GM23248 (cell line): ENCODE results near the gene TBC1D25.

Source experiments
- EZH2 ChIP-seq: fragments of 200-600 bp; sonication (generic); IDR thresholded peaks from 2 replicates; pipeline ENCODE4 v1.6.1; 2018; ENCODE audit warnings: antibody characterized with exemption, mild to moderate bottlenecking; ENCODE audit not compliant: insufficient read depth, poor library complexity, severe bottlenecking
- EZH2phosphoT487 ChIP-seq: fragments of 200-600 bp; sonication (generic); IDR thresholded peaks from 2 replicates; pipeline ENCODE4 v1.6.1; 2018; ENCODE audit warnings: antibody characterized with exemption, moderate library complexity, mild to moderate bottlenecking, low read depth; ENCODE audit not compliant: insufficient read depth

DNA sequence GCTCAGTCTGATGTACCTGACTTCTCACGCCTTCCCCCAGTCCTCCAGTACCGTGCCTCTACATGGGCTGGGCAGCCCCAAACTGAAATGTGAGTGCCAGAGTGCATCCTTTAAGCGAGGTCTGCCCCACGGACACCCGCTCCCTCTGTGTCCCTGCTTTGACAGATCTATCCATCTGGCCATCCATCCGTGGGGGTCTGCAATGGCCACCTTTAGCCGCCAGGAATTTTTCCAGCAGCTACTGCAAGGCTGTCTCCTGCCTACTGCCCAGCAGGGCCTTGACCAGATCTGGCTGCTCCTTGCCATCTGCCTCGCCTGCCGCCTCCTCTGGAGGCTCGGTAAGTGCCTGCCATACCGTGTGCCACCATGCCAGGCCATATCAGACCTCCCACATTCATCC lies 29.9 kb upstream of the TBC1D25 start:
- no peak for TF ChIP-seq EZH2
- TF ChIP-seq EZH2phosphoT487, result no peak
